HCT116 (cell line): ENCODE measurements around the gene GNMT. TPM values are rescaled to one million over a fixed set of nuclear protein-coding genes. Genes with fewer than 3 reads are reported as not detected.

Experiments used
- ATAC-seq: fragments of 200-7000 bp; cut with Tn5 transposase; 2 replicates; pipeline ENCODE4 v1.9.1; 2020; ENCODE audit warnings: mild to moderate bottlenecking, moderate library complexity
- BruUV-seq: library from RNA; stranded (reverse); fragments of 400-500 nt; replicated peaks from 2 replicates; lab custom pipeline; 2021; lab: Mats Ljungman, UMichigan
- CTCF ChIA-PET: fragments of 300-600 bp; sonication (Branson Sonifier 250); formaldehyde crosslinking; loops from one replicate; lab custom pipeline; 2021; ENCODE audit warnings: antibody characterized with exemption; lab: Charles Lee
- POLR2A ChIA-PET: fragments of 300-600, 350-600 bp; sonication (Branson Sonifier 250); formaldehyde crosslinking; loops from one replicate; lab custom pipeline; 2021; ENCODE audit warnings: antibody characterized with exemption; lab: Charles Lee
- RAD21 ChIA-PET, 2 experiments: fragments of 300-600 bp; sonication (Branson Sonifier 250); formaldehyde crosslinking; loops; one replicate each; lab custom pipeline; 2023; ENCODE audit warnings: low total read pairs in 2 of 2; ENCODE audit not compliant: uncharacterized antibody in 2 of 2, unreplicated experiment in 2 of 2, low non-redundant PET in 1 of 2; lab: Charles Lee
- DNase-seq: peaks from one replicate; pipeline ENCODE4 v3.0.0-alpha.2; 2010; ENCODE audit warnings: low read depth, low spot score
- H2AFZ ChIP-seq: fragments of 200-600 bp; shearing (Covaris generic), sonication (generic); 2 replicates; pipeline ENCODE4 v1.6.1; 2017; ENCODE audit warnings: low read depth, mixed run types, mixed read lengths, antibody characterized with exemption, low read length; ENCODE audit not compliant: poor library complexity, severe bottlenecking
- H3K27ac ChIP-seq: 2 replicates; pipeline ENCODE4 v1.5.1; 2012; ENCODE audit warnings: low read depth, low read length
- H3K27me3 ChIP-seq: fragments of 200-600 bp; sonication (generic); 2 replicates; pipeline ENCODE4 v1.6.1; 2016; ENCODE audit warnings: mixed run types, low read length, mixed read lengths; ENCODE audit not compliant: insufficient read depth
- H3K36me3 ChIP-seq, 2 experiments: fragments of 200-500 bp in 1 of 2; fragments of 200-600 bp in 1 of 2; sonication (Bioruptor generic) in 1 of 2; sonication (generic) in 1 of 2; 2 replicates each; pipeline versions ENCODE4 v1.5.1 to v1.6.1; 2014 to 2016; ENCODE audit warnings: low read length in 2 of 2, inconsistent platforms in 1 of 2, mixed read lengths in 1 of 2, mixed run types in 1 of 2; ENCODE audit not compliant: insufficient read depth in 2 of 2, control insufficient read depth in 1 of 2
- H3K4me1 ChIP-seq, 2 experiments: fragments of 200-600 bp in 1 of 2; sonication (generic) in 1 of 2; 2 replicates each; pipeline versions ENCODE4 v1.5.1 to v1.6.1; 2012 to 2017; ENCODE audit warnings: low read length in 2 of 2, inconsistent platforms in 1 of 2, mild to moderate bottlenecking in 1 of 2, mixed read lengths in 1 of 2, mixed run types in 1 of 2, moderate library complexity in 1 of 2; ENCODE audit not compliant: insufficient read depth in 2 of 2, control insufficient read depth in 1 of 2
- H3K4me2 ChIP-seq: fragments of 200-600 bp; sonication (generic); 2 replicates; pipeline ENCODE4 v1.6.1; 2017; ENCODE audit warnings: mixed run types, low read length, mixed read lengths
- H3K4me3 ChIP-seq, 2 experiments: fragments of 200-600 bp in 1 of 2; sonication (generic) in 1 of 2; replicated peaks in 1 of 2; 2 replicates each; pipeline ENCODE4 v1.5.1; 2011 to 2016; ENCODE audit warnings: low read length in 2 of 2, control low read depth in 1 of 2, low read depth in 1 of 2, mild to moderate bottlenecking in 1 of 2, mixed read lengths in 1 of 2, mixed run types in 1 of 2
- H3K79me2 ChIP-seq: fragments of 200-600 bp; sonication (generic); 2 replicates; pipeline ENCODE4 v1.6.1; 2017; ENCODE audit warnings: mild to moderate bottlenecking, mixed run types, low read length, moderate library complexity, mixed read lengths; ENCODE audit not compliant: insufficient read depth
- H3K9ac ChIP-seq: fragments of 200-600 bp; sonication (generic); 2 replicates; pipeline ENCODE4 v1.6.1; 2016; ENCODE audit warnings: low read length, mixed read lengths
- H3K9me2 ChIP-seq: fragments of 200-600 bp; sonication (generic), shearing (Covaris generic); 2 replicates; pipeline ENCODE4 v1.6.1; 2017; ENCODE audit warnings: mixed run types, mild to moderate bottlenecking, moderate library complexity; ENCODE audit not compliant: insufficient read depth
- H3K9me3 ChIP-seq, 2 experiments: fragments of 200-500 bp in 1 of 2; fragments of 200-600 bp in 1 of 2; sonication (Bioruptor generic) in 1 of 2; sonication (generic) in 1 of 2; 2 replicates each; pipeline ENCODE4 v1.6.1; 2014 to 2017; ENCODE audit warnings: low read length in 2 of 2, mixed read lengths in 2 of 2, inconsistent platforms in 1 of 2, low read depth in 1 of 2, mild to moderate bottlenecking in 1 of 2, mixed run types in 1 of 2, moderate library complexity in 1 of 2; ENCODE audit not compliant: control insufficient read depth in 1 of 2, insufficient read depth in 1 of 2
- H4K20me1 ChIP-seq: fragments of 200-600 bp; sonication (generic), shearing (Covaris generic); 2 replicates; pipeline ENCODE4 v1.6.1; 2017; ENCODE audit warnings: mixed run types, mild to moderate bottlenecking, moderate library complexity; ENCODE audit not compliant: insufficient read depth
- ATF3 ChIP-seq: IDR thresholded peaks from 2 replicates; pipeline ENCODE4 v1.6.1; 2012
- CBX3 ChIP-seq: IDR thresholded peaks from 2 replicates; pipeline ENCODE4 v1.6.1; 2012; ENCODE audit warnings: low read depth
- CTCF ChIP-seq, 3 experiments: fragments of 200-600 bp in 1 of 3; sonication (generic) in 1 of 3; IDR thresholded peaks in 2 of 3; conservative IDR thresholded peaks in 1 of 3; 2 replicates each; pipeline ENCODE4 v1.5.1; 2012 to 2017; ENCODE audit warnings: low read depth in 2 of 3, low read length in 2 of 3, antibody characterized with exemption in 1 of 3, borderline replicate concordance in 1 of 3, control low read depth in 1 of 3, mild to moderate bottlenecking in 1 of 3, mixed read lengths in 1 of 3, mixed run types in 1 of 3, moderate library complexity in 1 of 3; ENCODE audit not compliant: insufficient read depth in 1 of 3
- ELF1 ChIP-seq: IDR thresholded peaks from 2 replicates; pipeline ENCODE4 v1.6.1; 2012; ENCODE audit warnings: low read depth, borderline replicate concordance
- EZH2phosphoT487 ChIP-seq: fragments of 200-600 bp; IDR thresholded peaks from 2 replicates; pipeline ENCODE4 v1.6.1; 2018; ENCODE audit warnings: antibody characterized with exemption, borderline replicate concordance
- FOSL1 ChIP-seq: IDR thresholded peaks from 2 replicates; pipeline ENCODE4 v1.6.1; 2012; ENCODE audit warnings: low read depth
- JUND ChIP-seq: IDR thresholded peaks from 2 replicates; pipeline ENCODE4 v1.6.1; 2012
- MAX ChIP-seq: IDR thresholded peaks from 2 replicates; pipeline ENCODE4 v1.6.1; 2012
- POLR2A ChIP-seq: IDR thresholded peaks from 2 replicates; pipeline ENCODE4 v1.7.0; 2011; ENCODE audit warnings: borderline replicate concordance; ENCODE audit not compliant: insufficient read depth, insufficient read length; ENCODE audit errors: extremely low read depth
- POLR2AphosphoS5 ChIP-seq: IDR thresholded peaks from 2 replicates; pipeline ENCODE4 v1.6.1; 2011; ENCODE audit warnings: mild to moderate bottlenecking, low read depth, low read length, moderate library complexity
- RAD21 ChIP-seq: IDR thresholded peaks from 2 replicates; pipeline ENCODE4 v1.6.1; 2012; ENCODE audit warnings: low read depth, mild to moderate bottlenecking
- REST ChIP-seq: IDR thresholded peaks from 2 replicates; pipeline ENCODE4 v1.6.1; 2012; ENCODE audit warnings: low read depth
- SIN3A ChIP-seq: IDR thresholded peaks from 2 replicates; pipeline ENCODE4 v1.6.1; 2012; ENCODE audit warnings: low read depth
- SP1 ChIP-seq: IDR thresholded peaks from 2 replicates; pipeline ENCODE4 v1.6.1; 2012; ENCODE audit warnings: low read depth
- SRF ChIP-seq: IDR thresholded peaks from 2 replicates; pipeline ENCODE4 v1.6.1; 2012; ENCODE audit warnings: low read depth
- TCF7L2 ChIP-seq: IDR thresholded peaks from 2 replicates; pipeline ENCODE4 v1.7.0; 2011; ENCODE audit warnings: borderline replicate concordance, inconsistent platforms; ENCODE audit not compliant: insufficient read depth, insufficient read length; ENCODE audit errors: extremely low read depth
- YY1 ChIP-seq: IDR thresholded peaks from 2 replicates; pipeline ENCODE4 v1.6.1; 2011; ENCODE audit warnings: low read length, low read depth, moderate library complexity, mild to moderate bottlenecking; ENCODE audit not compliant: insufficient replicate concordance; ENCODE audit errors: extremely low read depth
- ZBTB33 ChIP-seq: IDR thresholded peaks from 2 replicates; pipeline ENCODE4 v1.6.1; 2011; ENCODE audit warnings: mild to moderate bottlenecking, low read length, moderate library complexity; ENCODE audit not compliant: insufficient replicate concordance; ENCODE audit errors: extremely low read depth
- ZFX ChIP-seq: fragments of 450-650 bp; IDR thresholded peaks from 2 replicates; pipeline ENCODE4 v1.6.1; 2017
- ZNF274 ChIP-seq: fragments of 200-500 bp; sonication (Bioruptor generic); IDR thresholded peaks from 2 replicates; pipeline ENCODE4 v1.6.1; 2014; ENCODE audit warnings: mild to moderate bottlenecking, low read depth, low read length, inconsistent platforms
- intact Hi-C: fragments of 100-400 bp; cut with micrococcal nuclease; formaldehyde crosslinking; loops from 2 replicates; pipeline ENCODE4 v1.10.0; 2022
- total RNA-seq: library from RNA; stranded (reverse); gene quantifications from one replicate; pipeline ENCODE4 v1.2.1, GENCODE V29; 2021; ENCODE audit not compliant: unreplicated experiment

Gene GNMT
- total RNA-seq, 1 experiment from 2014 or later, result 0.57 TPM

GRCh38 chr6:42932412-42932811 is 28.1 kb upstream of the GNMT start:
- DNase-seq, result no peak
- TF ChIP-seq ZFX (no peak), ELF1 (no peak), SRF (no peak), CTCF (IDR thresholded peaks at IDR 0.05 in 2 of 3, conservative IDR thresholded peaks at IDR 0.05 in 1 of 3; ENCODE audit: borderline replicate concordance in 1 of 3, insufficient read depth in 1 of 3, low read depth in 2 of 3, low read length in 2 of 3) (no peak), FOSL1 (no peak), ATF3 (no peak), EZH2phosphoT487 (no peak), ZNF274 (no peak), JUND (no peak), TCF7L2 (no peak), RAD21 (no peak), MAX (no peak), SIN3A (no peak), CBX3 (no peak), ZBTB33 (no peak), REST (no peak), YY1 (no peak), POLR2A (no peak), SP1 (no peak), POLR2AphosphoS5 (no peak)
- CTCF ChIA-PET, result no interaction called here
- no peak overlapping the region for H3K27ac ChIP-seq
- H2AFZ ChIP-seq, result no peak overlapping the region
- no peaks in the 10 kb centered on the region for H3K27me3 ChIP-seq
- POLR2A ChIA-PET, result no interaction called here
- H3K9ac ChIP-seq, result no peak overlapping the region
- H4K20me1 ChIP-seq, result no peaks in the 10 kb centered on the region
- H3K79me2 ChIP-seq, result peaks cover 48% of the 10 kb centered on the region
- RAD21 ChIA-PET, result no interaction called here
- no peaks in the 10 kb centered on the region for H3K9me2 ChIP-seq
- intact Hi-C loops, result no loop called here
- H3K4me2 ChIP-seq, result no peak overlapping the region
- peaks cover 8 to 18% of the 10 kb centered on the region in 2 experiments; a peak in 3 of 4 replicates for H3K4me1 ChIP-seq
- ATAC-seq, result no peak
- H3K9me3 ChIP-seq, result no peaks in the 10 kb centered on the region
- no TSS peak for BruUV-seq
- H3K4me3 ChIP-seq, result no peak overlapping the region
- peaks cover 25% of the 10 kb centered on the region in 2 experiments; a peak in 3 of 4 replicates for H3K36me3 ChIP-seq
